HCT116 (cell line): ENCODE data around the gene OR10K2. TPM values are rescaled to one million over a fixed set of nuclear protein-coding genes. Genes with fewer than 3 reads are reported as not detected.

ENCODE experiments used
- ATAC-seq: fragments of 200-7000 bp; cut with Tn5 transposase; 2 replicates; pipeline ENCODE4 v1.9.1; 2020; ENCODE audit warnings: mild to moderate bottlenecking, moderate library complexity
- Bru-seq: library from RNA; stranded (reverse); fragments of 400-500 nt; gene quantifications from one replicate; lab custom pipeline; 2021; lab: Mats Ljungman, UMichigan
- BruChase-seq, 2 experiments: library from RNA; stranded (reverse); fragments of 400-500 nt; gene quantifications; one replicate each; lab custom pipeline; 2021; lab: Mats Ljungman, UMichigan
- BruUV-seq: library from RNA; stranded (reverse); fragments of 400-500 nt; replicated peaks from 2 replicates; lab custom pipeline; 2021; lab: Mats Ljungman, UMichigan
- CTCF ChIA-PET: fragments of 300-600 bp; sonication (Branson Sonifier 250); formaldehyde crosslinking; loops from one replicate; lab custom pipeline; 2021; ENCODE audit warnings: antibody characterized with exemption; lab: Charles Lee
- POLR2A ChIA-PET: fragments of 300-600, 350-600 bp; sonication (Branson Sonifier 250); formaldehyde crosslinking; loops from one replicate; lab custom pipeline; 2021; ENCODE audit warnings: antibody characterized with exemption; lab: Charles Lee
- RAD21 ChIA-PET, 2 experiments: fragments of 300-600 bp; sonication (Branson Sonifier 250); formaldehyde crosslinking; loops; one replicate each; lab custom pipeline; 2023; ENCODE audit warnings: low total read pairs in 2 of 2; ENCODE audit not compliant: uncharacterized antibody in 2 of 2, unreplicated experiment in 2 of 2, low non-redundant PET in 1 of 2; lab: Charles Lee
- DNase-seq: peaks from one replicate; pipeline ENCODE4 v3.0.0-alpha.2; 2010; ENCODE audit warnings: low read depth, low spot score
- H2AFZ ChIP-seq: fragments of 200-600 bp; shearing (Covaris generic), sonication (generic); 2 replicates; pipeline ENCODE4 v1.6.1; 2017; ENCODE audit warnings: low read depth, mixed run types, mixed read lengths, antibody characterized with exemption, low read length; ENCODE audit not compliant: poor library complexity, severe bottlenecking
- H3K27ac ChIP-seq: 2 replicates; pipeline ENCODE4 v1.5.1; 2012; ENCODE audit warnings: low read depth, low read length
- H3K27me3 ChIP-seq: fragments of 200-600 bp; sonication (generic); 2 replicates; pipeline ENCODE4 v1.6.1; 2016; ENCODE audit warnings: mixed run types, low read length, mixed read lengths; ENCODE audit not compliant: insufficient read depth
- H3K36me3 ChIP-seq, 2 experiments: fragments of 200-500 bp in 1 of 2; fragments of 200-600 bp in 1 of 2; sonication (Bioruptor generic) in 1 of 2; sonication (generic) in 1 of 2; 2 replicates each; pipeline versions ENCODE4 v1.5.1 to v1.6.1; 2014 to 2016; ENCODE audit warnings: low read length in 2 of 2, inconsistent platforms in 1 of 2, mixed read lengths in 1 of 2, mixed run types in 1 of 2; ENCODE audit not compliant: insufficient read depth in 2 of 2, control insufficient read depth in 1 of 2
- H3K4me1 ChIP-seq, 2 experiments: fragments of 200-600 bp in 1 of 2; sonication (generic) in 1 of 2; 2 replicates each; pipeline versions ENCODE4 v1.5.1 to v1.6.1; 2012 to 2017; ENCODE audit warnings: low read length in 2 of 2, inconsistent platforms in 1 of 2, mild to moderate bottlenecking in 1 of 2, mixed read lengths in 1 of 2, mixed run types in 1 of 2, moderate library complexity in 1 of 2; ENCODE audit not compliant: insufficient read depth in 2 of 2, control insufficient read depth in 1 of 2
- H3K4me2 ChIP-seq: fragments of 200-600 bp; sonication (generic); 2 replicates; pipeline ENCODE4 v1.6.1; 2017; ENCODE audit warnings: mixed run types, low read length, mixed read lengths
- H3K4me3 ChIP-seq, 2 experiments: fragments of 200-600 bp in 1 of 2; sonication (generic) in 1 of 2; replicated peaks in 1 of 2; 2 replicates each; pipeline ENCODE4 v1.5.1; 2011 to 2016; ENCODE audit warnings: low read length in 2 of 2, control low read depth in 1 of 2, low read depth in 1 of 2, mild to moderate bottlenecking in 1 of 2, mixed read lengths in 1 of 2, mixed run types in 1 of 2
- H3K79me2 ChIP-seq: fragments of 200-600 bp; sonication (generic); 2 replicates; pipeline ENCODE4 v1.6.1; 2017; ENCODE audit warnings: mild to moderate bottlenecking, mixed run types, low read length, moderate library complexity, mixed read lengths; ENCODE audit not compliant: insufficient read depth
- H3K9ac ChIP-seq: fragments of 200-600 bp; sonication (generic); 2 replicates; pipeline ENCODE4 v1.6.1; 2016; ENCODE audit warnings: low read length, mixed read lengths
- H3K9me2 ChIP-seq: fragments of 200-600 bp; sonication (generic), shearing (Covaris generic); 2 replicates; pipeline ENCODE4 v1.6.1; 2017; ENCODE audit warnings: mixed run types, mild to moderate bottlenecking, moderate library complexity; ENCODE audit not compliant: insufficient read depth
- H3K9me3 ChIP-seq, 2 experiments: fragments of 200-500 bp in 1 of 2; fragments of 200-600 bp in 1 of 2; sonication (Bioruptor generic) in 1 of 2; sonication (generic) in 1 of 2; 2 replicates each; pipeline ENCODE4 v1.6.1; 2014 to 2017; ENCODE audit warnings: low read length in 2 of 2, mixed read lengths in 2 of 2, inconsistent platforms in 1 of 2, low read depth in 1 of 2, mild to moderate bottlenecking in 1 of 2, mixed run types in 1 of 2, moderate library complexity in 1 of 2; ENCODE audit not compliant: control insufficient read depth in 1 of 2, insufficient read depth in 1 of 2
- H4K20me1 ChIP-seq: fragments of 200-600 bp; sonication (generic), shearing (Covaris generic); 2 replicates; pipeline ENCODE4 v1.6.1; 2017; ENCODE audit warnings: mixed run types, mild to moderate bottlenecking, moderate library complexity; ENCODE audit not compliant: insufficient read depth
- EGR1 ChIP-seq: IDR thresholded peaks from 2 replicates; pipeline ENCODE4 v1.6.1; 2012; ENCODE audit warnings: low read depth
- JUND ChIP-seq: IDR thresholded peaks from 2 replicates; pipeline ENCODE4 v1.6.1; 2012
- RAD21 ChIP-seq: IDR thresholded peaks from 2 replicates; pipeline ENCODE4 v1.6.1; 2012; ENCODE audit warnings: low read depth, mild to moderate bottlenecking
- SP1 ChIP-seq: IDR thresholded peaks from 2 replicates; pipeline ENCODE4 v1.6.1; 2012; ENCODE audit warnings: low read depth
- SRF ChIP-seq: IDR thresholded peaks from 2 replicates; pipeline ENCODE4 v1.6.1; 2012; ENCODE audit warnings: low read depth
- ZBTB33 ChIP-seq: IDR thresholded peaks from 2 replicates; pipeline ENCODE4 v1.6.1; 2011; ENCODE audit warnings: mild to moderate bottlenecking, low read length, moderate library complexity; ENCODE audit not compliant: insufficient replicate concordance; ENCODE audit errors: extremely low read depth
- intact Hi-C: fragments of 100-400 bp; cut with micrococcal nuclease; formaldehyde crosslinking; loops from 2 replicates; pipeline ENCODE4 v1.10.0; 2022
- long read RNA-seq: library from polyadenylated mRNA; unstranded; transcript quantifications from one replicate; pipeline ENCODE4 v2.0.0, GENCODE V29; 2021; ENCODE audit not compliant: unreplicated experiment
- polyA plus RNA-seq: library from polyadenylated mRNA; unstranded; fragments of >200 nt; gene quantifications from 2 replicates; pipeline ENCODE4 v1.2.1, GENCODE V29; 2012; ENCODE audit warnings: missing spikeins
- total RNA-seq: library from RNA; stranded (reverse); gene quantifications from one replicate; pipeline ENCODE4 v1.2.1, GENCODE V29; 2021; ENCODE audit not compliant: unreplicated experiment

OR10K2 gene
- total RNA-seq (not detected), Bru-seq, nascent RNA (not detected), BruChase-seq, experiment 1, labeled RNA remaining after a 6-hour chase (not detected), BruChase-seq, experiment 2, labeled RNA remaining after a 2-hour chase (not detected)
- not detected in 2 replicates for polyA plus RNA-seq
- long read RNA-seq: 0 reads

GRCh38 chr1:158426137-158426536 lies at the start of gene OR10K2:
TSS of gene OR10K2 (minus strand) at chr1:158426237. CDS start at chr1:158420866, 5,371 bp downstream.
- H3K4me1 ChIP-seq: no peaks in the 10 kb centered on the region
- DNase-seq (no peak), ATAC-seq (no peak)
- no peak for TF ChIP-seq SRF
- no peak for TF ChIP-seq ZBTB33
- no peak within 1 kb of the TSS for H3K27ac ChIP-seq
- no peaks in the 10 kb centered on the region for H3K9me2 ChIP-seq
- H3K79me2 ChIP-seq: no peaks in the 10 kb centered on the region
- ChIA-PET RAD21 (no interaction called here), POLR2A (no interaction called here), CTCF (no interaction called here)
- no peaks in the 10 kb centered on the region for H3K36me3 ChIP-seq
- H3K9ac ChIP-seq: no peak within 1 kb of the TSS
- no peaks in the 10 kb centered on the region for H3K9me3 ChIP-seq
- no peaks in the 10 kb centered on the region; the same call in 1 of the 2 replicates for H4K20me1 ChIP-seq
- intact Hi-C loops: no loop called here
- no TSS peak for BruUV-seq
- H2AFZ ChIP-seq: no peak within 1 kb of the TSS
- H3K27me3 ChIP-seq: no peaks in the 10 kb centered on the region
- no peak within 1 kb of the TSS for H3K4me2 ChIP-seq
- H3K4me3 ChIP-seq: no peak within 1 kb of the TSS

GRCh38 chr1:158471920-158472319 lies 45.9 kb upstream of the OR10K2 start, which contains the start of gene OR10R2:
TSS of gene OR10R2 (plus strand) at chr1:158472220. CDS start at chr1:158472326, 106 bp downstream.
- Histone ChIP-seq H3K36me3 (no peaks in the 10 kb centered on the region), H3K4me2 (no peak within 1 kb of the TSS), H4K20me1 (no peaks in the 10 kb centered on the region), H2AFZ (no peak within 1 kb of the TSS), H3K79me2 (no peaks in the 10 kb centered on the region)
- ChIA-PET CTCF (no interaction called here), POLR2A (no interaction called here)
- intact Hi-C loops: no loop called here
- no TSS peak for BruUV-seq
- TF ChIP-seq SP1: no peak
- no peak for TF ChIP-seq EGR1
- TF ChIP-seq SRF: no peak
- TF ChIP-seq JUND: no peak
- TF ChIP-seq RAD21: no peak
- TF ChIP-seq, all 23 proteins: peak for 0
- Histone ChIP-seq H3K4me1 (no peaks in the 10 kb centered on the region), H3K27ac (no peak within 1 kb of the TSS), H3K9me3 (no peaks in the 10 kb centered on the region), H3K9me2 (no peaks in the 10 kb centered on the region), H3K4me3 (no peak within 1 kb of the TSS), H3K9ac (no peak within 1 kb of the TSS), H3K27me3 (0 out of 2 replicates have a peak, but pooled peaks cover 7% of the 10 kb centered on the region)
- RAD21 ChIA-PET: no interaction called here
- DNase-seq (no peak), ATAC-seq (no peak)
